Breast epithelium (tissue), 4 donors: ENCODE measurements around the gene PRKCE. TPM values are rescaled to one million over a fixed set of nuclear protein-coding genes. Genes with fewer than 3 reads are reported as not detected.

Experiments used
- DNase-seq, 2 donors: peaks; one replicate each; pipeline ENCODE4 v3.0.0-alpha.2; 2019; ENCODE audit warnings: low spot score in 2 of 2
- H3K27ac ChIP-seq, 2 donors: fragments of 200-600 bp; sonication (generic) in 1 of 2; one replicate each; pipeline ENCODE4 v1.5.1; 2016 to 2019; ENCODE audit warnings: mild to moderate bottlenecking in 1 of 2
- H3K27me3 ChIP-seq, 2 donors: fragments of 200-600 bp; sonication (generic) in 1 of 2; one replicate each; pipeline versions ENCODE4 v1.5.1 to v1.6.0; 2017 to 2019; ENCODE audit warnings: control low read depth in 1 of 2, mild to moderate bottlenecking in 1 of 2
- H3K36me3 ChIP-seq: fragments of 200-600 bp; one replicate; pipeline ENCODE4 v1.5.1; 2019
- H3K4me1 ChIP-seq, 2 donors: fragments of 200-600 bp; sonication (generic); one replicate each; pipeline ENCODE4 v1.5.1; 2016 to 2019; ENCODE audit warnings: control low read depth in 1 of 2
- H3K4me3 ChIP-seq, 3 donors: fragments of 200-600 bp; sonication (generic); 1 replicate in 2 of 3; 2 replicates in 1 of 3; pipeline ENCODE4 v1.5.1; 2016 to 2019; ENCODE audit warnings: mild to moderate bottlenecking in 3 of 3, moderate library complexity in 2 of 3
- H3K9me3 ChIP-seq, 2 donors: fragments of 200-600 bp; sonication (generic) in 1 of 2; one replicate each; pipeline ENCODE4 v1.5.1; 2016 to 2019; ENCODE audit warnings: control low read depth in 1 of 2
- POLR2A ChIP-seq: fragments of 450-650 bp; IDR thresholded peaks from one replicate; pipeline ENCODE4 v1.6.1; 2016; ENCODE audit warnings: antibody characterized with exemption, mild to moderate bottlenecking, moderate library complexity
- POLR2AphosphoS5 ChIP-seq, 3 donors: sonication (generic); formaldehyde crosslinking; IDR thresholded peaks; one replicate each; pipeline ENCODE4 v1.6.1; 2017; ENCODE audit warnings: antibody characterized with exemption in 3 of 3
- intact Hi-C: fragments of 100-400 bp; cut with DNase I; formaldehyde crosslinking; loops from one replicate; pipeline ENCODE4 v1.15.1; 2023; ENCODE audit warnings: low total_unique reads
- total RNA-seq, 3 donors: library from RNA; depleted of rRNA; stranded (reverse); fragments of >200 nt; gene quantifications; one replicate each; pipeline ENCODE4 v1.1.0, GENCODE V29; 2016
- TF ChIP-seq, protein P1 (sequence below), 3 donors: fragments of 450-650 bp; IDR thresholded peaks; one replicate each; pipeline ENCODE4 v1.5.1; 2016 to 2017; ENCODE audit warnings: antibody characterized with exemption in 3 of 3, mild to moderate bottlenecking in 3 of 3, moderate library complexity in 3 of 3

PRKCE gene
- total RNA-seq, 3 donors from 2014 or later, result 20.6 to 34.0 (median 23.6) TPM

DNA sequence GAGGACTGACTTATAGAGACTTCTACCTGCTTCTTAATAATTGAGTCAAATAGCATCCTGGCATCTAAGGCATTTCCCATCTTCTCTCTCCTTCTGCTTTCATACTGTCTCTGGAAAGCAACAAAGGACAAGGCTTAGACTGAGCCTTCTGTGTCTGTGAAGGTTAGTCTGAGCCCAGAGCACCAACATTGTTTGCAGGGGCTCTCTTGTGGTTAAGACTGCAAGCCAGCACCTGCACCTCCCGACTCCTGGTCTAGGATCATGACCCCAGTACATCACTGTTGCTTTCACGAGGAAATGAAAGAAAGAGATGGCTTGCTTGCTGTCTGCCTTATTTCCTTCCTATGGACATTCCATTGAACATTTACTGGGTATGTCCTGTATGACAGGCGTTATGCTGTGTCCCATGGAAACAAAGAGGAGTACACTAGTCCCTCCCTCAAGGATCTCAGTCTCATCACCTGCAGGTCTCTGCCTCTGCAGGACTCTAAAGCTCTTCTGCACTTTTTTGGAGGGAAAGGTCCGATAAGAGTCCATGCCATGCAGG lies 330.0 kb downstream of the PRKCE start:
- DNase-seq, result no peak
- Histone ChIP-seq H3K9me3 (no peaks in the 10 kb centered on the region), H3K27me3 (no peaks in the 10 kb centered on the region), H3K36me3 (no peaks in the 10 kb centered on the region), H3K4me1 (no peaks in the 10 kb centered on the region), H3K4me3 (no peak overlapping the region), H3K27ac (no peak overlapping the region)
- intact Hi-C loops, result no loop called here
- no peak for TF ChIP-seq POLR2A
- TF ChIP-seq POLR2AphosphoS5 (IDR thresholded peaks at IDR 0.05), result no peak
- TF ChIP-seq, protein P1, sequence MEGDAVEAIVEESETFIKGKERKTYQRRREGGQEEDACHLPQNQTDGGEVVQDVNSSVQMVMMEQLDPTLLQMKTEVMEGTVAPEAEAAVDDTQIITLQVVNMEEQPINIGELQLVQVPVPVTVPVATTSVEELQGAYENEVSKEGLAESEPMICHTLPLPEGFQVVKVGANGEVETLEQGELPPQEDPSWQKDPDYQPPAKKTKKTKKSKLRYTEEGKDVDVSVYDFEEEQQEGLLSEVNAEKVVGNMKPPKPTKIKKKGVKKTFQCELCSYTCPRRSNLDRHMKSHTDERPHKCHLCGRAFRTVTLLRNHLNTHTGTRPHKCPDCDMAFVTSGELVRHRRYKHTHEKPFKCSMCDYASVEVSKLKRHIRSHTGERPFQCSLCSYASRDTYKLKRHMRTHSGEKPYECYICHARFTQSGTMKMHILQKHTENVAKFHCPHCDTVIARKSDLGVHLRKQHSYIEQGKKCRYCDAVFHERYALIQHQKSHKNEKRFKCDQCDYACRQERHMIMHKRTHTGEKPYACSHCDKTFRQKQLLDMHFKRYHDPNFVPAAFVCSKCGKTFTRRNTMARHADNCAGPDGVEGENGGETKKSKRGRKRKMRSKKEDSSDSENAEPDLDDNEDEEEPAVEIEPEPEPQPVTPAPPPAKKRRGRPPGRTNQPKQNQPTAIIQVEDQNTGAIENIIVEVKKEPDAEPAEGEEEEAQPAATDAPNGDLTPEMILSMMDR (IDR thresholded peaks at IDR 0.05), result no peak

DNA sequence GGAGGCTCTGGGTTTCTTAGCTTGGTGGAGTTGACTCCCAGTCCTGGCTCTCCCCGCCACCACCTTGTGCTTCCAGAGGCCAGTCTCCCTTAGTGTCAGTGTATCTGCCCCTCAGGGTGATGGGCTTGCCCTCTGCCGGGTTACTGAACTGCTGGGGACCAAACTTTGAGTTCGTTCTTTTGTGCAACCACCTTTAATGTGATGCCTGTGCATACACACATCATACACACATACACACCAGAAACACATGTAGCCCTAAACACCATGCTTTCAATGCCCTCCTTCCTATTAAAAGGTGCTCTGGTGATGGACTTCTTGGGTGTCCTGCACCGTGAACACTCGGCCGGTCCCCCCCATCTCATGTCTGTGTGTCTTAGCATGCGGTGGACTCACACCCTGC lies 330.6 kb downstream of the PRKCE start:
- no peak for DNase-seq
- Histone ChIP-seq H3K27ac (no peak overlapping the region), H3K36me3 (no peaks in the 10 kb centered on the region), H3K27me3 (no peaks in the 10 kb centered on the region), H3K9me3 (no peaks in the 10 kb centered on the region), H3K4me3 (no peak overlapping the region), H3K4me1 (no peaks in the 10 kb centered on the region)
- no peak for TF ChIP-seq POLR2A
- no peak for TF ChIP-seq POLR2AphosphoS5 (IDR thresholded peaks at IDR 0.05)
- TF ChIP-seq, protein P1 (IDR thresholded peaks at IDR 0.05), result no peak
- intact Hi-C loops, result no loop called here

- Histone ChIP-seq H3K9me3 (no peaks in the 10 kb centered on the region), H3K27me3 (no peaks in the 10 kb centered on the region), H3K4me1 (no peaks in the 10 kb centered on the region), H3K4me3 (no peak overlapping the region), H3K36me3 (no peaks in the 10 kb centered on the region), H3K27ac (no peak overlapping the region)
- DNase-seq, result no peak
- intact Hi-C loops, result no loop called here
- TF ChIP-seq POLR2A, result no peak
- TF ChIP-seq, protein P1 (IDR thresholded peaks at IDR 0.05), result no peak
- no peak for TF ChIP-seq POLR2AphosphoS5 (IDR thresholded peaks at IDR 0.05)
Observed at GRCh38 chr2:45983213-45983612, 331.7 kb downstream of the PRKCE start.

DNA sequence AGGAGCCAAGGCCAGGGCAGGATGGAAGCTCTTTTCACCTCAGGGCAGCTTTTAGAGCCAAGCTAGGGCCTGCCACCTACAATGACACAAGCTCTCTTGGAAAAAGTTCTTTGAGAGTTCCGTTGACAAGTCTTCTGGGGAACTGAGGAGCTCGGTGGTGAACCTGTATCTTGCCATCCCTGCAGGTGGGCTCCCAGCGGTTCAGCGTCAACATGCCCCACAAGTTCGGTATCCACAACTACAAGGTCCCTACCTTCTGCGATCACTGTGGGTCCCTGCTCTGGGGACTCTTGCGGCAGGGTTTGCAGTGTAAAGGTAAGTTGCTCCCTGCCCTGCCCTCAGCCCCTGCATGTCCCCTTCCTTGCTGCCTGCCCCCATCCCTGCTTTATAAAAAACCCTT lies 332.9 kb downstream of the PRKCE start:
- Histone ChIP-seq H3K27ac (no peak overlapping the region), H3K27me3 (no peaks in the 10 kb centered on the region), H3K4me1 (no peaks in the 10 kb centered on the region), H3K9me3 (no peaks in the 10 kb centered on the region), H3K4me3 (no peak overlapping the region), H3K36me3 (no peaks in the 10 kb centered on the region)
- no peak for TF ChIP-seq POLR2AphosphoS5 (IDR thresholded peaks at IDR 0.05)
- intact Hi-C loops, result no loop called here
- DNase-seq, result no peak

GRCh38 chr2:45984896-45985473 lies 333.5 kb downstream of the PRKCE start:
- intact Hi-C loops, result no loop called here
- TF ChIP-seq POLR2A, result no peak
- no peak for TF ChIP-seq POLR2AphosphoS5 (IDR thresholded peaks at IDR 0.05)
- TF ChIP-seq, protein P1 (IDR thresholded peaks at IDR 0.05), result no peak
- no peaks in the 10 kb centered on the region for H3K36me3 ChIP-seq
- H3K27me3 ChIP-seq, result no peaks in the 10 kb centered on the region
- no peak overlapping the region for H3K27ac ChIP-seq
- H3K4me1 ChIP-seq, result no peaks in the 10 kb centered on the region
- DNase-seq, result no peak
- H3K9me3 ChIP-seq, result no peaks in the 10 kb centered on the region
- no peak overlapping the region for H3K4me3 ChIP-seq
